CD4-positive, alpha-beta T cell treated with Interferon alpha-2 for 1 hour (primary cell): ENCODE measurements around the gene POGK.
A peak's percentile ranks its signal among the peaks of the same experiment; 100 is the strongest.
"Not testable (repeated sequence)": the region's sequence is repeated elsewhere in the genome, so short reads cannot be mapped to it uniquely, and the experiment has no call there.

Experiments
- DNase-seq, 2 donors: peaks; one replicate each; pipeline ENCODE4 v3.0.0-alpha.2; 2020 to 2022

Gene POGK, protein sequence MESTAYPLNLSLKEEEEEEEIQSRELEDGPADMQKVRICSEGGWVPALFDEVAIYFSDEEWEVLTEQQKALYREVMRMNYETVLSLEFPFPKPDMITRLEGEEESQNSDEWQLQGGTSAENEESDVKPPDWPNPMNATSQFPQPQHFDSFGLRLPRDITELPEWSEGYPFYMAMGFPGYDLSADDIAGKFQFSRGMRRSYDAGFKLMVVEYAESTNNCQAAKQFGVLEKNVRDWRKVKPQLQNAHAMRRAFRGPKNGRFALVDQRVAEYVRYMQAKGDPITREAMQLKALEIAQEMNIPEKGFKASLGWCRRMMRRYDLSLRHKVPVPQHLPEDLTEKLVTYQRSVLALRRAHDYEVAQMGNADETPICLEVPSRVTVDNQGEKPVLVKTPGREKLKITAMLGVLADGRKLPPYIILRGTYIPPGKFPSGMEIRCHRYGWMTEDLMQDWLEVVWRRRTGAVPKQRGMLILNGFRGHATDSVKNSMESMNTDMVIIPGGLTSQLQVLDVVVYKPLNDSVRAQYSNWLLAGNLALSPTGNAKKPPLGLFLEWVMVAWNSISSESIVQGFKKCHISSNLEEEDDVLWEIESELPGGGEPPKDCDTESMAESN

DNA sequence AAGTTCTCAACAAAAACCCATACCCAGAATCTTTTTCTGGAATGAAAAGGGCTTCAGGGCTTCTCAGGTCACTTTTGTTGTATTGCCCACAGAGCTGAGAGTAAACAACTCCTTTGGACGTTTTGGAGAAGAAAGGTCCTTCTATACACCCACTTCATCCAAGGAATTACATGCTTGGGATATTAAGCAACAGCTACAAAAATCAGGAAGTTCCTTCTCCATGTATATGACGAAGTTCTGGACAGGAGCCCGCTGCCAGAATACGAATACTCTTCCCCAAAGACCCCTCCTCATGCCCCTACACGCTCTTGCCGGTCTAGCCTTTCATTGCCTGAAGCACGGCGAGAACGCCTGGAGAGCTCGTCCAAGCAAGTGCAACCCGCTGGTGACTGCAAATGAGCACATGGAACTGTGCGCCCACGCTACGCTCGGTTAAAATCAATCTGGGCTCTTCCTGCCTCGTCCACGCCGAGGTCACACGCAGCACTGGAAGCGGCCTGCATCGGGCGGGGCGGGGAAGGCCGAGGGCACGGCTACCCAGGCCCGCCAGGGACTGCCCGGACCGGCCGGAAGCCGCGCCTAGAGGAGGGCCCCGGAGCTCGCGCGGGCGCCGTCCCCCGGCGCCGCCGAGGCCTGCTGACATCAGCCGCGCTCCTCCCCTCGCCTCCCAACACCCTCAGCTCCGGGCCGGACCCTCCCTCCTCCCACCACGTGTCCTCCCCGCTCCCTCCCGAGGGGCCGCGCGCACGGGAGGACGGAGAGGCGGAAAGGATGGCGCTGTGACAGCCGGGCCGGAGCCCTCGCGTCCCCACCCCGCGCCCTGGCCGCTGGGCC, at the start of gene POGK:
Gene POGK, plus strand, starts transcription at position 710 of the 834 bp plus-strand sequence. CDS start 1,482 bp downstream, outside the sequence.
- DNase-seq: peak; percentile 79 to 86

GRCh38 chr1:166796620-166797236, 42.5 kb upstream of the POGK start:
- DNase-seq: no peak

GRCh38 chr1:166808952-166809351, 30.3 kb upstream of the POGK start:
- DNase-seq: no peak

GRCh38 chr1:166811691-166812090, 27.6 kb upstream of the POGK start:
- no peak for DNase-seq

DNA sequence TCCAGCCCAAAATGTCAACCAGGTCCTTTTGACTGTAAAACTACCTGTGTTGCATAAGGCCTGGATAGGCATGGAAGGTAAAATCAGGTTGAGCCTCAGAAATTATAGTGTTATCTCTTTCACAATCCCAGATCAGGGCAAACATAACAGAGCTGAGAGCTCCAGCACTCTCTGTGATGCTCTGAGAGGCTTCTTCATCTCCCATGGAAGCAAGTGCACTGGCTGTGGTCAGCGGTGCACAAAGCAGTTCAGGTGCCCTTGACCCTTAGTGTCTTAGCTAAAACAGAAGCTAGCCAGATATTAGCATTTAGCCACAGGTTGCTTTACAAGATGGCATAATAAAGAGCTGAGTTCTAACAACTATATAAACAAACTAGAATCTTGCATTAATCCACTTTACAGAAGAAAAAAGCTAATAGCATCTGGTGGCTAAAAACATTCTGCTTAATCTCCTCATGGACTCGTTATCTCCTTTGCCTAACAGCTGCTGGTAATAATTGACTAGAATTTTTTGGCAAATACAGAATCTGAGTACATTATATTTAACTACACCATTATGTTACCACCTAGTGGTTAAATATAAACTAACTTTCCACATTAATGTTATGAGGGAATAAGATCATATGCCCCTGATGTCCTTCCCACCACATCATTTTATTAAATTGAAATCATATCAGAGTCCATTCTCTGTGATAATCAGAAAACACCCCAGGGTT, 25.6 kb upstream of the POGK start:
- DNase-seq: no peak

GRCh38 chr1:166814611-166815010, 24.7 kb upstream of the POGK start:
- DNase-seq: no peak

- DNase-seq: no peak
Measured at GRCh38 chr1:166819974-166820373, 19.3 kb upstream of the POGK start.

- no peak for DNase-seq
Measured at GRCh38 chr1:166822385-166822784, 16.9 kb upstream of the POGK start.

DNA sequence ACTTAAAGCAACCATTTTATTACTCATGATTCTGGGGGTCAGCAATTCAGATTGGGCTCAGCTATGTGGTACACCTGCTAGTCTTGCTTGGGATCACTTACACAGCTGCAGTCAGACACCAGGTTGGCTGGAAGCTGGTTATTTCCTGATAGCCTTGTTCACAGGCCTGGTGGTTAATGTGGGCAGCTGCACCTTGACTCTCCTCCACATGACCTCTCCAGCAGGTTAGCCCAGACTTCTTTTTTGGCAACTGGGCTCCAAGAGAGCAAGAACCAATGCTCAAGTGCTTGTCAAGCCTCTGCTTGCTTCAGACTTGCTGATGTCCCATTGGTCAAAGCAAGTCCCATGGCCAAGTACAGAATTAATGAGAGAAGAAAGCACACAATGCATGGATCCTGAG, 11.8 kb upstream of the POGK start:
- DNase-seq: no peak

- DNase-seq: not testable (repeated sequence)
Measured at GRCh38 chr1:166829762-166830161, 9.5 kb upstream of the POGK start.

- DNase-seq: no peak
Measured at GRCh38 chr1:166836733-166837132, 2.5 kb upstream of the POGK start.

DNA sequence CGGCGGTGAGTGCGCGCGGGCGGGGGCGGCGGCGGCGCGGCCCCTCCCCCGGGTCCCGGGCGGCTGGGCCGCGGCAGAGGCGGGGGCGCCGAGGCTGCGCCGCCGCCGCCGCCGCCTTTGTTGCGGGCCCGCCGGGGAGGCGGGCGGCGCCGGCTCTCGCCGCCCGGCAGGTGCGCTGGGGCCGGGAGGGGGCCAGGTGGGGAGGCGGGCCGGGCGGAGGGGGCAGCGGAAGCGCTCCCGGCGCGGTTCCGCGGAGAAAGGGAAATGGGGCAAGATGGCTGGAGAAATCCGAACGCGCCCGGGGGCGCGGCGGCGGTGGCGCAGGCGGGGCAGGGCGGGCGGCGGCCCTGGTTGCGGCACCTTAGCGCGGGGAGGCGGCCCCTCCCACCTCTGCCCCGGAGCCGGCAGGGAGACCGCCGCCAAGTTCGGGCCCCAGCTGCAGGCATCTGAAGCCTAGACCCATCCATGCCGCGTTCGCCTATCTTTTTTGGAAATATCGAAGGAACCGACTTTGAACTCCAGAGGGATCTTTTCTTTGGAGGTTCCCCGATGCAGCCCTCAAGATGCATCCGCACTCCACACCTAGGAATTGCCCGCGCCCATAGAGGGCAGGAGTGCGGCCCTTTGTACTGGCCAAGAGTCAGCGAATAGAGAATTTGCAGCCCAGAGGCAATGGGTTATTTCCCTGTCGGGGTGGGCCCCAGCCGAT, 479 bp downstream of the POGK start:
- DNase-seq: peak; percentile 38 to 64

DNA sequence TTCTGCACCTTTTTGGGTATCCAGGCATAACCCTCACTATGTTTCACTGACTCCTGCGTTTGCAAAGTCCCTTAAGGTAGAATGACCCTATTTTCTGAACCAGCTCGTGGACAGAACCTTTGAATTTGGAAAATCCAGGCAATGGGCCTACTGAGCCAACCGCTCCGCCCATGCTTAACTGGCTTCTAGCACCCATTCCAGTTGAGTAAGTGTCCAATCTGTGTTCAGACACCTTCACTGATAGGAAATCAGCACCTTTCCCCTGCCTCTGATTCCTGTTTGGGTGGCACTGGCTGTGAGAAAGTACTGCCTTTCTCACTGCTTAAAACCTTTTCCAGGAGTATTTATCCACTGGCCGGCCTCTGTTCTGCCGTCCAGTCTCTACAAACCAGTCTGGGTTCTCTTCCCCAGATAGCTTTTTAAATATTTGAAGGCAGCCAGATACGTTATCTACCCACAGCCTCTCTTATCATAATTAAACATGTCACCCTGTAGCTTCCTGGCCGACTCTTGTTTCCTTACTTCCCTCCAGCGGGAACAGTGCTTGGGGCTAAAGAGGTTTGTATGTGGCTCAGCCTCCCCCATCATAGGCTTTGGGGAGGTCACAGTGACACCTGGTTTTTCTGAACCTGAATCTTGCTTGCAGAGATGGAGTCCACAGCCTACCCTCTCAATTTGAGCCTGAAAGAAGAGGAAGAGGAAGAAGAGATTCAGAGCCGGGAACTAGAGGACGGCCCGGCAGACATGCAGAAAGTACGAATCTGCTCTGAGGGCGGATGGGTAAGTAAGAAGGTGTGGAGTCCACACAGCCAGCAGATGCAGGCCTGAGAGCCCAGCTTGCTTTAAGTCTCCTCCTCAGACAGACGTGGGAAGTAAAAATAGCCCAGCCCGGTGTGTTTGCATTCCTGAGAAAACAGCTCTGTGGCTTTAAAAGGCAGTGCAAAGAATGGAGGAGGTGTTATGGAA, 1.3 kb downstream of the POGK start:
- DNase-seq: no peak

GRCh38 chr1:166843322-166843721, 4.0 kb downstream of the POGK start:
- DNase-seq: no peak

DNA sequence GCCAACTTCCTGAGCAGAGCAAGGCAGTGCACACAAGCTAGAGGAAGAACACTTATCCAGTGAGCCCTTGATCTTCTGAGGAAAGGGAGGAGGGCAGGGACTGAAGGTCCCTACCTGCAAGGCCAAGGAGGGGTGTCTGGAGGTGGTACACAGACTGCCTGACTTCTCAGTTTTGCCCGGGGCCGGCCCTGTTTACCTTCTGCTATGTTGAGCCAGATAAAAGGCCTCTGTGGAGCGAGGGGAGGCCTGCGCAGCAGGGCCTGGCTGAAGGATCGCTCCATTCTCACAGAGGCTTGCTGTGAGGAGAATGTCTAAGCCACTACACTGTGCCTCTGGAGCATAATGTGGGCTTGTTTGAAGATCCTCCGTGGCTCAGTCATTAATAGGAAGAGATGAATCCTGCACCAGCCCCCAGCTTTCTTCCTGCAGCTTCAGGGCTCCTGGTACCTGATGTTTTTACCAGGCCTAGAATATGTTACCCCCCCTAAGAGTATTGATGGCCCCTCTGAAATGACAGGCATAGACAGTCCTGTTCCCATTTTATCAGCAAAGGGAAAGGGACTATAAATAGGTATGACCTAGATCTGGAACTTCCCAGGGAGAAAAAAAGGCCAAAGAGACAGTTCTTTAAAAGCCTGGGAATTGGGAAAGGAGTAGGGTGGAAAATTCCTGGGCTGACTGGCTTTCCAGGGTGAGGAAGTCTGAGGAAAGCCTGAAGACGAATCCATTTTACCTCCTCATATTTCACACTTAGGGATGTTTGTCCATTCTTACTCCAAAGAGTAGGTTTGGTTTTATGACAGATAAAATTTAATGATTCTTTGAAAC, 4.7 kb downstream of the POGK start:
- DNase-seq: no peak

GRCh38 chr1:166844791-166845190, 5.5 kb downstream of the POGK start:
- DNase-seq: no peak

GRCh38 chr1:166848193-166848592, 8.9 kb downstream of the POGK start:
- DNase-seq: no peak

DNA sequence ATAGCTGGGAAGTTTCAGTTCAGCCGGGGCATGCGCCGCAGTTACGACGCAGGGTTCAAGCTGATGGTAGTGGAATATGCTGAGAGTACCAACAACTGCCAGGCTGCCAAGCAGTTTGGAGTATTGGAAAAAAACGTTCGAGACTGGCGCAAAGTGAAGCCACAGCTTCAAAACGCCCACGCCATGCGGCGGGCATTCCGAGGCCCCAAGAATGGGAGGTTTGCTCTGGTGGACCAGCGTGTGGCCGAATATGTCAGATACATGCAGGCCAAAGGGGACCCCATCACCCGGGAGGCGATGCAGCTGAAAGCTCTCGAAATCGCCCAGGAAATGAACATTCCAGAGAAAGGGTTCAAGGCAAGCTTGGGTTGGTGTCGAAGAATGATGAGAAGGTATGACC, 9.9 kb downstream of the POGK start:
- no peak for DNase-seq

DNA sequence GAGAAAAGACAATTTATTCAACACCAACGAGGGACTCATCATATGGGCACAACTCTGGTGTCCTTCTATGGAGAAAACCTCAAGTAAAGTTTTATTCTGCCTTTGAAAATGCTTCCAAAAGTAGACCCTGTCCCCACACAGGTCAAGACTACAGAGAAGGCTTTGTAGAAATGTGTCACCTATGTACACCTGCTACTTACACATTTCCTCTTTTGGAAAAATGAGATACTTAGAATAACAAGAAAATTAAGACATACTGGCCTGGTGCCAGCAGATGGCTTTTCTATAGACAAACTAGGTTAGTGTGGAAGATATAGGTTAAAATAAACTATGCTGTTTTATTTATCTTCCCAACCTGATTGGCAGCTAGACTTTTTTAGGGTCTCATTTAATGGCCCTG, 13.6 kb downstream of the POGK start:
- DNase-seq: no peak

DNA sequence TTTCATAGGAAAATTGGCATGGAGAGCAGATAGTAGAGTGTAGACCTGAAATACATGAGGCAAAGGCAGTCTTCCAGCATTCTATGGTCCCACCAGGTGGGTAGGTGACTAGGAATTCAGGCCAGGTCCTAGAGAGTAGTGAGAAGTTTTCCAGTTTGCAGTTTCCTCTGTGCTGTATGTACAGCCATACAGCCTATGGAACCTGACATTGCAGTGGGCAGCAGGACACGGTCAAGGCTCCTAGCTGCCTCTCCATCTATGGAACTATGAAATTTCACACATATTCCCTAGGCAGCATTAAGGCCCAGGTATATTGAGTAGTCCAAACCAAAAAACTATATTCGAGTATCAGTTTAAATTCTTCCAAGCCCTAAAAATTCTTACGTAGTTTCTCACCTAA, 16.3 kb downstream of the POGK start:
- DNase-seq: no peak
